ENCODE data around the gene ZNF789. TPM values are rescaled to one million over a fixed set of nuclear protein-coding genes. Genes with fewer than 3 reads are reported as not detected.

ZNF789 gene
- total RNA-seq, 1 donor from 2014 or later = 4.2 TPM

GRCh38 chr7:99504603-99505323 lies 32.1 kb downstream of the ZNF789 start, which contains the start of gene ZKSCAN5:
Gene ZKSCAN5 (plus strand): TSS chr7:99504662. CDS start chr7:99506045, 1,383 bp downstream.
- ATAC-seq = peak; percentile 95

GRCh38 chr7:99505324-99505662 lies 32.6 kb downstream of the ZNF789 start:
- no peak for ATAC-seq

GRCh38 chr7:99514050-99514449 lies 41.4 kb downstream of the ZNF789 start:
- no peak for ATAC-seq

- ATAC-seq = no peak
These were observed 48.7 kb downstream of the ZNF789 start for GRCh38 chr7:99521399-99521798.

- peak; percentile 66 for ATAC-seq
These were observed 53.2 kb downstream of the ZNF789 start for GRCh38 chr7:99525713-99526440.

- no peak for ATAC-seq
These were observed 58.7 kb downstream of the ZNF789 start for GRCh38 chr7:99531354-99531765.

- no peak for ATAC-seq
These were observed 63.0 kb downstream of the ZNF789 start for GRCh38 chr7:99535667-99536066.

Other genes starting within 250 kb of the ZNF789 start
- not detected for gene MYH16, start 200.1 kb upstream of the ZNF789 start, total RNA-seq
- gene ARPC1A, start 147.0 kb upstream of the ZNF789 start, total RNA-seq = 182 TPM
- 53.0 TPM for gene ARPC1B, start 98.2 kb upstream of the ZNF789 start, total RNA-seq
- 94.4 TPM for gene PDAP1, start 64.3 kb upstream of the ZNF789 start, total RNA-seq
- 98.9 TPM for gene BUD31, start 63.9 kb upstream of the ZNF789 start, total RNA-seq
- gene PTCD1, start 34.1 kb upstream of the ZNF789 start, total RNA-seq = 4.0 TPM
- 23.8 TPM for gene CPSF4, start 33.9 kb upstream of the ZNF789 start, total RNA-seq
- 409 TPM for gene ATP5MF, start 6.7 kb upstream of the ZNF789 start, total RNA-seq
- 15.4 TPM for gene ZNF394, start 27.4 kb downstream of the ZNF789 start, total RNA-seq
- gene ZKSCAN5, start 31.8 kb downstream of the ZNF789 start, total RNA-seq = 3.3 TPM
- 3.3 TPM for gene FAM200A, start 79.2 kb downstream of the ZNF789 start, total RNA-seq
- 49.9 TPM for gene ZNF655, start 85.8 kb downstream of the ZNF789 start, total RNA-seq
- gene TMEM225B, start 125.4 kb downstream of the ZNF789 start, total RNA-seq = 1.00 TPM
- gene ZSCAN25, start 144.1 kb downstream of the ZNF789 start, total RNA-seq = 9.6 TPM
- 26.4 TPM for gene CYP3A5, start 207.1 kb downstream of the ZNF789 start, total RNA-seq